WTC11 (cell line): Measurements from ENCODE around the gene PKMYT1.

Experiments used
- CTCF ChIP-seq: fragments of 200-600 bp; IDR thresholded peaks from 2 replicates; pipeline ENCODE4 v1.8.0; 2022; ENCODE audit warnings: antibody characterized with exemption
- HMGA2 ChIP-seq: fragments of 250-450 bp; sonication (Bioruptor Pico); IDR thresholded peaks from 2 replicates; pipeline ENCODE4 v1.4.0; 2021; ENCODE audit warnings: mild to moderate bottlenecking, moderate library complexity
- JUN ChIP-seq: sonication (generic); formaldehyde crosslinking; IDR thresholded peaks from 2 replicates; pipeline ENCODE4 v1.8.0; 2023; ENCODE audit warnings: mild to moderate bottlenecking, missing genetic modification reagents
- ZNF416 ChIP-seq: fragments of 250-450 bp; sonication (Bioruptor Pico); IDR thresholded peaks from 2 replicates; pipeline ENCODE4 v1.9.0; 2021; ENCODE audit warnings: mild to moderate bottlenecking, inconsistent platforms
- TF ChIP-seq, protein P1 (sequence below): sonication (generic); formaldehyde crosslinking; IDR thresholded peaks from 2 replicates; pipeline ENCODE4 v1.8.0; 2022; ENCODE audit warnings: mild to moderate bottlenecking, missing genetic modification reagents
- TF ChIP-seq, protein P2 (sequence below): sonication (generic); formaldehyde crosslinking; IDR thresholded peaks from 2 replicates; pipeline ENCODE4 v1.8.1; 2023; ENCODE audit warnings: mild to moderate bottlenecking, moderate library complexity, missing genetic modification reagents
- TF ChIP-seq, protein P3 (sequence below): sonication (generic); formaldehyde crosslinking; IDR thresholded peaks from 2 replicates; pipeline ENCODE4 v1.8.0; 2022; ENCODE audit warnings: mild to moderate bottlenecking, missing genetic modification reagents

DNA sequence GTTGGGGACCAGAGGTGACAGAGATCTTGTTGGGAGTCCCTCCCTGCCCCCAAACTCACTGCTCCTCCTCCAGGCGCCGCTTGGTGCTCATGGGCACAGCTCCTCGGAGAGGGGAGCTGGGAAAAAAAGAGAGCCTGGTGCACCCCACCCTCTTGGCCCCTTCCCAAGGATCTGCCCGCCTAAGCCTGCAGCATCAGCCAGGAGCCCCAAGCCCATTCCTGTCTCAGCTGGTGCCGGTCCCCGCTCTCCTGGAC, 43.1 kb upstream of the PKMYT1 start:
- no peak for TF ChIP-seq CTCF
- TF ChIP-seq ZNF416 (CRISPR knock-in tag): 0 out of 2 replicates have a peak, but pooled peaks have one; percentile 51
- no peak for TF ChIP-seq HMGA2
- TF ChIP-seq, protein P1, sequence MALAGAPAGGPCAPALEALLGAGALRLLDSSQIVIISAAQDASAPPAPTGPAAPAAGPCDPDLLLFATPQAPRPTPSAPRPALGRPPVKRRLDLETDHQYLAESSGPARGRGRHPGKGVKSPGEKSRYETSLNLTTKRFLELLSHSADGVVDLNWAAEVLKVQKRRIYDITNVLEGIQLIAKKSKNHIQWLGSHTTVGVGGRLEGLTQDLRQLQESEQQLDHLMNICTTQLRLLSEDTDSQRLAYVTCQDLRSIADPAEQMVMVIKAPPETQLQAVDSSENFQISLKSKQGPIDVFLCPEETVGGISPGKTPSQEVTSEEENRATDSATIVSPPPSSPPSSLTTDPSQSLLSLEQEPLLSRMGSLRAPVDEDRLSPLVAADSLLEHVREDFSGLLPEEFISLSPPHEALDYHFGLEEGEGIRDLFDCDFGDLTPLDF: no peak
- TF ChIP-seq JUN: no peak; the same call in 1 of the 2 replicates
- TF ChIP-seq, protein P2, sequence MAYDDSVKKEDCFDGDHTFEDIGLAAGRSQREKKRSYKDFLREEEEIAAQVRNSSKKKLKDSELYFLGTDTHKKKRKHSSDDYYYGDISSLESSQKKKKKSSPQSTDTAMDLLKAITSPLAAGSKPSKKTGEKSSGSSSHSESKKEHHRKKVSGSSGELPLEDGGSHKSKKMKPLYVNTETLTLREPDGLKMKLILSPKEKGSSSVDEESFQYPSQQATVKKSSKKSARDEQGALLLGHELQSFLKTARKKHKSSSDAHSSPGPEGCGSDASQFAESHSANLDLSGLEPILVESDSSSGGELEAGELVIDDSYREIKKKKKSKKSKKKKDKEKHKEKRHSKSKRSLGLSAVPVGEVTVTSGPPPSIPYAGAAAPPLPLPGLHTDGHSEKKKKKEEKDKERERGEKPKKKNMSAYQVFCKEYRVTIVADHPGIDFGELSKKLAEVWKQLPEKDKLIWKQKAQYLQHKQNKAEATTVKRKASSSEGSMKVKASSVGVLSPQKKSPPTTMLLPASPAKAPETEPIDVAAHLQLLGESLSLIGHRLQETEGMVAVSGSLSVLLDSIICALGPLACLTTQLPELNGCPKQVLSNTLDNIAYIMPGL (CRISPR knock-in tag): no peak
- TF ChIP-seq, protein P3, sequence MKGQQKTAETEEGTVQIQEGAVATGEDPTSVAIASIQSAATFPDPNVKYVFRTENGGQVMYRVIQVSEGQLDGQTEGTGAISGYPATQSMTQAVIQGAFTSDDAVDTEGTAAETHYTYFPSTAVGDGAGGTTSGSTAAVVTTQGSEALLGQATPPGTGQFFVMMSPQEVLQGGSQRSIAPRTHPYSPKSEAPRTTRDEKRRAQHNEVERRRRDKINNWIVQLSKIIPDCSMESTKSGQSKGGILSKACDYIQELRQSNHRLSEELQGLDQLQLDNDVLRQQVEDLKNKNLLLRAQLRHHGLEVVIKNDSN: no peak
